LHCN-M2 (cell line): ENCODE results near the gene SYCE3. TPM values are rescaled to one million over a fixed set of nuclear protein-coding genes. Genes with fewer than 3 reads are reported as not detected.

Experiments used
- DNase-seq: peaks from one replicate; pipeline ENCODE4 v3.0.0-alpha.2; 2012; ENCODE audit warnings: low read depth
- total RNA-seq: library from RNA; depleted of rRNA; stranded (reverse); fragments of >200 nt; gene quantifications from 2 replicates; pipeline ENCODE4 v1.2.3, GENCODE V29; 2014

SYCE3 gene
- total RNA-seq, 1 experiment from 2014 or later = not detected

- DNase-seq = no peak
Measured at GRCh38 chr22:50600967-50601668, 38.4 kb upstream of the SYCE3 start.

GRCh38 chr22:50600538-50600937, 37.8 kb upstream of the SYCE3 start, which contains the start of gene MAPK8IP2:
Gene MAPK8IP2, plus strand, starts transcription at chr22:50600793. Its CDS starts 26 bp downstream, at chr22:50600819.
- DNase-seq = no peak

- no peak for DNase-seq
Measured at GRCh38 chr22:50599816-50600455, 37.2 kb upstream of the SYCE3 start.

GRCh38 chr22:50597097-50597496, 34.4 kb upstream of the SYCE3 start:
- DNase-seq = no peak

- no peak for DNase-seq
Measured at GRCh38 chr22:50595189-50595588, 32.5 kb upstream of the SYCE3 start.

GRCh38 chr22:50587407-50587806, 24.7 kb upstream of the SYCE3 start:
- DNase-seq = no peak

GRCh38 chr22:50586416-50586815, 23.7 kb upstream of the SYCE3 start:
- DNase-seq = no peak

GRCh38 chr22:50585781-50586180, 23.1 kb upstream of the SYCE3 start:
- no peak for DNase-seq

- no peak for DNase-seq
Measured at GRCh38 chr22:50585238-50585637, 22.5 kb upstream of the SYCE3 start.

- DNase-seq = no peak
Measured at GRCh38 chr22:50584106-50585096, 21.7 kb upstream of the SYCE3 start.

- DNase-seq = no peak
Measured at GRCh38 chr22:50583294-50583861, 20.7 kb upstream of the SYCE3 start.

- peak; percentile 97 for DNase-seq
Measured at GRCh38 chr22:50582493-50583293, 20.0 kb upstream of the SYCE3 start, which contains the start of gene CHKB. Gene CHKB, minus strand, starts transcription at chr22:50582849. Its CDS starts 68 bp downstream, at chr22:50582781.

- DNase-seq = no peak
Measured at GRCh38 chr22:50581950-50582492, 19.3 kb upstream of the SYCE3 start.

GRCh38 chr22:50581031-50581949, 18.6 kb upstream of the SYCE3 start:
- no peak for DNase-seq

GRCh38 chr22:50579752-50580151, 17.0 kb upstream of the SYCE3 start:
- no peak for DNase-seq

GRCh38 chr22:50578776-50579310, 16.1 kb upstream of the SYCE3 start:
- DNase-seq = no peak

- no peak for DNase-seq
Measured at GRCh38 chr22:50577987-50578775, 15.5 kb upstream of the SYCE3 start, which contains the start of gene CPT1B. Gene CPT1B, minus strand, starts transcription at chr22:50578427. Its CDS starts 512 bp downstream, at chr22:50577915.

- DNase-seq = no peak
Measured at GRCh38 chr22:50577697-50577986, 14.9 kb upstream of the SYCE3 start.
